Tibial nerve (tissue), 3 donors: Measurements from ENCODE around the gene SIPA1L3.

Source experiments
- POLR2A ChIP-seq, 2 donors: fragments of 450-650 bp; IDR thresholded peaks; one replicate each; pipeline ENCODE4 v1.6.1; 2017; ENCODE audit warnings: antibody characterized with exemption in 2 of 2, mild to moderate bottlenecking in 2 of 2, moderate library complexity in 2 of 2
- TF ChIP-seq, protein P1 (sequence below), 5 experiments: fragments of 200-600 bp in 3 of 5; fragments of 450-650 bp in 2 of 5; sonication (generic) in 3 of 5; IDR thresholded peaks; one replicate each; pipeline ENCODE4 v1.5.1; 2016 to 2019; ENCODE audit warnings: antibody characterized with exemption in 5 of 5, mild to moderate bottlenecking in 3 of 5, moderate library complexity in 2 of 5

DNA sequence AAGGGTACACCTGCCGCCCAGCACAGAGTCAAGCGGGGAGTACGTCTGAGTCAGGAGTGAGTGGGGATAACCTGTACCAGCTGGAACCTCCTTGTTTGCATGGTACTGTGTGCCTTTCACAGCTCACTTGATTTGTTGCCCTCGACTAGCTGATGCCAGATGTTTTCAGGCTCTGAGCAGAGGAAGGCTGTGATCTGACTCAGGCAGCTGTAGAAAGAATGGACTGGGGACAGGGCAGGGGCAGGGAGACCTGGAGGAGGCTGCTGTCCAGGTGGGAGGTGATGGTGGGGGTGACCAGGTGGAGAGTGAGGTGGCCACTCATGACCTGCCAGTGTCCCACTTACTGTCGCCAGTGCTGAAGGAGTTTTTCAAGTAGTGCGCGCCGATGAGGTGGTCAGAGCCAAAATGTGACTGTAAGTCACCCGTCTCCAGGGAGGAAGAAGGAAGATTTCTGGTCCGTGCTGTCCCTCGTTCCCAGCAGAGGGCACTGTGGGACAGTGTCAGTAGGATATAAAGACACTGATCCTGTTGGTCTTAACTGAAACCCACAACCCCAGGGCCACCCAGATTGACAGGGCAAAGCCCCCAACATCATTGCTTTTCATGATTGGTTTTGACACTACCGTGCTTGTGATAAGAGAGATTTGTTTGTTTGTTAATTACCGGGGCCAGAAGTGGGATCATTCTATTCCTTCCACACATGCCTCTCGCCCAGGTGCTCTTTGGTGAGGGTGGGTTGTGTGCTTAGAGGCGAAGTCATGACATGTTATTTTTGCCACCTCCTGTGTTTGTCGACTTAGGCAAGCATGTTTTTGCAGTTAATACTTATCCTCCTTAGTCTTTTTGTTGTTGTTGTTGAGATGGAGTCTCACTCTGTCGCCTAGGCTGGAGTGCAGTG lies 188.7 kb downstream of the SIPA1L3 start:
- TF ChIP-seq, protein P1, sequence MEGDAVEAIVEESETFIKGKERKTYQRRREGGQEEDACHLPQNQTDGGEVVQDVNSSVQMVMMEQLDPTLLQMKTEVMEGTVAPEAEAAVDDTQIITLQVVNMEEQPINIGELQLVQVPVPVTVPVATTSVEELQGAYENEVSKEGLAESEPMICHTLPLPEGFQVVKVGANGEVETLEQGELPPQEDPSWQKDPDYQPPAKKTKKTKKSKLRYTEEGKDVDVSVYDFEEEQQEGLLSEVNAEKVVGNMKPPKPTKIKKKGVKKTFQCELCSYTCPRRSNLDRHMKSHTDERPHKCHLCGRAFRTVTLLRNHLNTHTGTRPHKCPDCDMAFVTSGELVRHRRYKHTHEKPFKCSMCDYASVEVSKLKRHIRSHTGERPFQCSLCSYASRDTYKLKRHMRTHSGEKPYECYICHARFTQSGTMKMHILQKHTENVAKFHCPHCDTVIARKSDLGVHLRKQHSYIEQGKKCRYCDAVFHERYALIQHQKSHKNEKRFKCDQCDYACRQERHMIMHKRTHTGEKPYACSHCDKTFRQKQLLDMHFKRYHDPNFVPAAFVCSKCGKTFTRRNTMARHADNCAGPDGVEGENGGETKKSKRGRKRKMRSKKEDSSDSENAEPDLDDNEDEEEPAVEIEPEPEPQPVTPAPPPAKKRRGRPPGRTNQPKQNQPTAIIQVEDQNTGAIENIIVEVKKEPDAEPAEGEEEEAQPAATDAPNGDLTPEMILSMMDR (IDR thresholded peaks at IDR 0.05) = peak; percentile 40 to 65 (median 55)
- no peak for TF ChIP-seq POLR2A (IDR thresholded peaks at IDR 0.05)
